Suppressor macrophage (primary cell): Measurements from ENCODE around the gene SRGAP2.
"Not testable (repeated sequence)": the region's sequence is repeated elsewhere in the genome, so short reads cannot be mapped to it uniquely, and the experiment has no call there.

ENCODE experiments used
- DNase-seq, 4 experiments: peaks; one replicate each; pipeline ENCODE4 v3.0.0-alpha.2; 2020 to 2022
- total RNA-seq, 17 experiments: gene quantifications; one replicate each; lab custom pipeline; 2026; ENCODE audit warnings: mixed read lengths in 6 of 17, inconsistent platforms in 3 of 17; lab: John Stamatoyannopoulos, UW

SRGAP2 gene
- total RNA-seq: 43.6 to 130 (median 59.5) reads per million in 17 experiments

DNA sequence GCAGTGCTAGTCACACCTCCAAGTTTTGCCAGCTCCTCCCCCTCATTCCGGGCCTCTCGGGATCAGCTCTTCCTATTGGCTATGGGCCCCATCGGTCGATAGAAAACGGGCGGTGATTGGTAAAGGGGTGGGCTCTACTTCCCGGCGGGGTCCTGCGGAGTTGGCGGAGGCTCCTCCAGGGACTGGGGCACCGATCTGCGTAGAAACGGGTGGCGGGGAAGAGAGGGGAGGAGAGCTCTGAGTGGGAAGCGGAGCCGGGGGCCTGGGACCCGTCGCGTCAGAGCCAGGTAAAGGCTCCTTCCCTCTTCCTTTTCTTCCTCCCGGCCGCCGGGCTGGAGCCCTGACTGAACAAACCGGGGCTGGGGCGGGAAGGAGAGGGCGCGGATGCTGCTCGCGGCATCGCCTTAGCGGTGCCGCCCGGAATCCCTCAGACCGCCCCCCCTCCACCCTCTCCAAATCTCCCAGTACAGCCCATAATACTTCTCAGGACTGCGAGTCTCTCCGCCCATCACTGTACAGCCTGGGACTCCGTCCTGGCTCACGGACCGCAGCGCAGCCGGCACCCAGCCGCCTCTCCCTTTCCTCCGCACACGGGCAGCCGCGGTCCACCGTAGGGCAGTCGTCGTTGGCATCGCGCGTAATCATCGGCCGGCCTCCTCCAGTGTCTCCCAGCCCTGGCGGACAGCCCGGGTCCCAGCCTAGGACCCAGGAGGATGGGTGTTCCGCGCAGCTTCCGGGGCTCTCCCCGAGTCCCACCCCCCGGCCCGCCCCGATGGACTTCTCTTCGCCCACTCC lies at the start of gene SRGAP2:
Gene SRGAP2 (plus strand): TSS at position 178 of the 795 bp plus-strand sequence. CDS start 2,430 bp downstream, outside the sequence.
- peak; percentile 23 to 59 (median 40) for DNase-seq

DNA sequence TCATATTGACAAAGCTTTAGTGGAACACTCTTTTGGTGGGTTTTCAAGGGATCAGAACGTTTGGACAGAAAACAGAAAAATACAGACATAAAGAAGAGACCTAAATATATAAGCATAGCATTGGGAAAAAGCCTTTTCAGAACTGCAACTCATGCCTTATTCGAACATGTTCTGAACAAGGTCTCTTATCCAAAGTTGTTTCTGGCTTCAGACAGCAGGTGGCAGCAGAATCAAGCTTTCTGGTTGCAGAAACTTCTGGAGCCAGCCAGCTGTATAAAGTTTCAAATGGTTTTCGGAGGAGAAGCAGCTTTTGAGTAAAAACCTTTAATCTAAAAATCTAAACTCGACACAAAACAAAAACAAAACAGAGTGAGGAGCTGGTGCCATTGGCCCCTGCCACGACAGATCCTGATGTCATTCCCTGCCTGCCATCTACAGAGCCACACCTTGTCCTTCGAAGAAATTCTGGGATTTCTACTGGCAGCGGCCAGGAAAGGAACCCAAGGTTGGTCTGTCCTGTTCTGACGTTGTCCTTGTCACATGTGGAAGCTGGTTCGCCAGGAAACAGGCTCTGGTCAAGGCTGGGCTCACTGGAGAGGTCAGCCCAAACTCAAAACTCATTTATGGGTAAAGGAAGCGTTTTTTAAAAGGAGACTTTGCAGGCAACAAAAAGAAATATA lies 35.9 kb upstream of the SRGAP2 start:
- not testable (repeated sequence) for DNase-seq

DNA sequence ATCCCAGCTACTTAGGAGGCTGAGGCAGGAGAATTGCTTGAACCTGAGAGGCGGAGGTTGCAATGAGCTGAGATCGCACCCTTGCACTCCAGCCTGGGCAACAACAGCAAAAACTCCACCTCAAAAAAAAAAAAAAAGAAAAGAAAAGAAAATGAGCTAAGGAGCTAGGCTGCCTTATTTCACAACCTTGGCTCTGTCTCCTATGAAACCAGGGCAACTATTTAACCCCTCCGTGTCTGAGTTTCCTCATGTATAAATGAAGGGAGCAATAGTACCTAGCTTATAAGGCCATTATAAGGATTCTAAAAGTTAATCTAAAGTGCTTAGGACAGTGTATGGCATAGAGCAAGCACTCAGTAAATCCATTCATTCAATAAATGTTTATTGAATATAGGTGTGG lies 33.5 kb upstream of the SRGAP2 start:
- DNase-seq: peak in 2 of 4 experiments; percentile 5 to 14

DNA sequence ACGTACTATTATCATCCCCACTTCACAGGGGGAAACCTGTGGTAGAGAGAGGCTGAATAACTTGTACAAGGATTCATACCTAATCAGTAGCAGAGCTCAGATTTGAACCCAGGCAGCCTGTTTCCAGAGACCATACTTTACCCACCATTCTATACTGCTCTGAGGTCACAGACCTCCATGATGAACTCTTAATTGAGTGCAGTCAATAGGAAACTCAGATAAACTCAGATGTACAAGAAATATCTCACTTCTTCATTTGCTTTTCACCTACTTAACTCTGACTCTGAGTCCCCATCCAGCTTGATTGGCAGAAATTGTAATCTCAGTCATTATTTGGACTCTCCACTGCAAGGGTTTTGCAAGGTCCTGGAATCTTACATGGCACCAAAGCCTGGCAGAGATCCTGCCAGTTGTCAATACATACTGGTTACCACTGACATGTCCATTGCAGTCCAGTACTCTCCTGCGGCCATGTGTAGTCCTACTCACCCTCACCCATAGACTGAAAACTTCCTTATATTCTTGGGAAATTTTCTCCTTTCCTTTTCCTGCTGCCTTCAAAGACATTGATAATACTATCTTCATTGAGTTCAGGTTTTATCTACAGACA lies 30.1 kb upstream of the SRGAP2 start:
- DNase-seq: not testable (repeated sequence)

DNA sequence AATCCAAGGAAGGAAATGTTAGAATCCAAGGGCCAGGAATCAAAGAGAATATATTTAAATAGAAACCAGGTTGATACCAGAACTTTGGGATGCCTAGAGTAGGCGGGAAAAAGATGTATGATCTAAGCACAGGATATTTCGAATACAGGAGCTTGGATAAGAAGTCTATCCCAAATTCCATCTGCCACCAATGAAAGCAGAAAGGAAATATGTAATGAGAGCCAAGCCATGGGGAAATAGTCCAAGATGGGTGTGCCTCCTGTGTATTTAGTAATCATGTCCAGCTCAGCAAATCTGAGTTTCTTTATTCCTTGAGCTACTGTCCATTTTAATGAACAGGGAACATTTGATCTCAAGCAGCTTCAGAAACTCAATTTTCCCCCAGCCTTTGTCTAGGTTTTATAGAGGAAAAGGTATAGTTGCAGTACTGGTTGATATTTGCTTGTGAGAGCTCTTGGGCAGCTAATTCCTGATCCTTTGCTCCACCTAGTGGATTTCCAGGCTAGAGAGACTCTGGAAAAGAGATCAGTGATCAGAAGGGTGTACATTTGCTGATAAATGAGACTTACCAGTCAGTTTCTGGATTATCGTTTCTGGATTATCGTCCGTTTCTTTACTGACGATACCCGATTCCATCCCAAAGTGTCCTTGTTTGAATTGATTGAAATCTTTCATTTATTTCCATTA lies 29.0 kb upstream of the SRGAP2 start:
- peak in 1 of 4 experiments; percentile 2 for DNase-seq

DNA sequence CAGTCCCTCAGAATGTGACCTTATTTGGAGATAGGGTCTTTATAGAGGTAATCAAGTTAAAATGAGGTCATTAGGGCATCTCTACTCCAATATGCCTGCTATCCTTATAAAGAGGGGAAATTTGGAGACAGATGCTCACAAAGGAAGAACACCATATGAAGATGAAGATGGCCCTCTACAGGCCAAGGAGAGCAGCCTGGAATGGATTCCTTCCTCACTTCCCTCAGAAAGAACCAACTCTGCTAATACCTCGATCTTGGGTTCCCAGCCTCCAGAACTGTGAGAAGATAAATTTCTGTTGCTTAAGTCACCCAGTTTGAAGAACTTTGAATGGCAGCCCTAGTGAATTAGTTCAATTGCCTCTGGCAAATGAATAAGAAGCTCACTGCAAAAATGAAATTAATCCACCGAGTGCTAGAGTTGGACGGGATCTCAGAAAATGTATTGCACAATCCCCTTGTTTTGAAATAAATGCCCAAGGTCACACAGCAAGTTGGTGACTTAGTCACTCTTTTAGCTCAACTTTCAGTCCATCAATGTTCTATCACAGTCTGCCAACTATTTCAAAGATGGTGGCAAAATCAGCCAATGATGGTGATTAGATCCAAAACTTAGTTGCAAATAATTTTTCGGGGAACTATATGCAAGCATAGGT lies 27.8 kb upstream of the SRGAP2 start:
- DNase-seq: peak; percentile 44 to 61 (median 58)

DNA sequence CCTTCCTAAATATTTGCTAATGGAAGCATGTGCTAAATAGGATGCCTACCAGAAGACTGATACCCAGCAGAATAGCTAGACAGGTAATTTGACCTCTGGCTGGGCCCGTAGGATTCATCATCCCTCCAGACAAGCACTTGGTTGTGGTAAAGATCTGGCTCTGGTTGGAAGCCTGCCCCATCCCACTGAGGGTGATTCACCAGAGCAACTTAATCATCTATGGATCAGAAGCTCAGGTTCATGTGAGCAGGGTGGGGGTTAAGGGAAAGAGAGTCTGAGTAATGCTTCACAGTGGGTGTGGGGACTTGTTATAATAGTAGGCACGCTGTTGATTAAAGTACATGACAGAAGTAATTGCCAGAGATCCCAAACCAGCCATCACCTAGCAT lies 27.2 kb upstream of the SRGAP2 start:
- not testable (repeated sequence) for DNase-seq

DNA sequence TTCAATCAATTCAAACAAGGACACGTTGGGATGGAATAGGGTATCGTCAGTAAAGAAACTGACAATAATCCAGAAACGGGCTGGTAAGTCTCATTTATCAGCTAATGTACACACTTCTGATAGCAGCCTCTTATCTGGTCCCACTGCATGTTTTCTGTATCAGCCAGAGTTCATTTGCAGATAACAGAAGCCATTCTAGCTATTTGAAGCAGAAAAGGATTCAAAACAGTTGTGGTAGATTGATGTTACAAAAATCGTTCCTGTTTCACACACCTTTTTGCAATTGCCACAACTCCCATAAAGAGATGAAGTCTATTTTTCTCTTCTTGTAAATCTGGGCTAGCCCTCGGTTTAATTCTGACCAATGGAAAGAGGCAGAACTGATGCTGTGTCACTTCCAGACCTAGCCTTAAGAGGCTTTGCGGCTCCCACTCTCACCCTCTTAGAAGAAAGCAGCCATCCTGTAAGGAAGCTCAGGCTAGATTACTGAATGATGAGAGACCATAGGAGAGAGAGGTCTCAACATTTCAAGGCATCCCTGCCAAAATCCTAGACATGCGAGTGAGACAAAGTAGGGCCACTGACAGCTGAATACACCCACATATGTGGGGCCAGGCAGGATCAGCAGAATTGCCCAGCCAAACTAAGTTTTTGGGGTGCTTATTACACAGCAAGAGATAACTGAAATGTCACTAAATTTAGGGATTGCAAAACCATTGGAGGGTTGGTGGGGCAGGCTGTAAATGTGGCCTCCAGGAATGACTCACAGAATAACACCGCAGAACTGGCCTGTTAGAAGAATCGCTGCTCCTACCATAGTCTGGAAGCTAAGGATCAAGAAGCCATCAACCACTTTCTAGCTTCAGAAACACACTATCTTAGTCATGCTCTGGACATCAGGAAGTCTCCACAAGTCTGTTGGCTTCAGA lies 25.0 kb upstream of the SRGAP2 start:
- DNase-seq: peak; percentile 3 to 34 (median 29)

DNA sequence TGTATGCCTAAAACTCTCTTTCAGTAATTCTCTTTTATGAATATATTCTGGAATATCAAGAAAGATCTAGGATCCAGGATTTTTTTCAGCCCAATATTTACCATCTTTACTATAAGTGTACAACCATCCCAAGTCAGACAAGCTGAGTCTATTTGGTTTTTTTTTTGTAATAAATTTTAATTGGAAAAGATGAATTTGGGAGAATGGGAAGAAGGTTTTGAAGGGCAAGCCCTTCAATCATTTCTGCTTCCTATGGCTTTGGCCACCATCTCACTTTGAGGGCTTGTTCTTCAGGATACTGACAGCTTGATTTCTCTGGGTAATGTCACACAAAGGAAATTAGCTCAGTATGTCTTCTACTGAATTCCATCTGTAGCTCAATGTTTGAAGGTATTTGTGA lies 23.7 kb upstream of the SRGAP2 start:
- not testable (repeated sequence) for DNase-seq

DNA sequence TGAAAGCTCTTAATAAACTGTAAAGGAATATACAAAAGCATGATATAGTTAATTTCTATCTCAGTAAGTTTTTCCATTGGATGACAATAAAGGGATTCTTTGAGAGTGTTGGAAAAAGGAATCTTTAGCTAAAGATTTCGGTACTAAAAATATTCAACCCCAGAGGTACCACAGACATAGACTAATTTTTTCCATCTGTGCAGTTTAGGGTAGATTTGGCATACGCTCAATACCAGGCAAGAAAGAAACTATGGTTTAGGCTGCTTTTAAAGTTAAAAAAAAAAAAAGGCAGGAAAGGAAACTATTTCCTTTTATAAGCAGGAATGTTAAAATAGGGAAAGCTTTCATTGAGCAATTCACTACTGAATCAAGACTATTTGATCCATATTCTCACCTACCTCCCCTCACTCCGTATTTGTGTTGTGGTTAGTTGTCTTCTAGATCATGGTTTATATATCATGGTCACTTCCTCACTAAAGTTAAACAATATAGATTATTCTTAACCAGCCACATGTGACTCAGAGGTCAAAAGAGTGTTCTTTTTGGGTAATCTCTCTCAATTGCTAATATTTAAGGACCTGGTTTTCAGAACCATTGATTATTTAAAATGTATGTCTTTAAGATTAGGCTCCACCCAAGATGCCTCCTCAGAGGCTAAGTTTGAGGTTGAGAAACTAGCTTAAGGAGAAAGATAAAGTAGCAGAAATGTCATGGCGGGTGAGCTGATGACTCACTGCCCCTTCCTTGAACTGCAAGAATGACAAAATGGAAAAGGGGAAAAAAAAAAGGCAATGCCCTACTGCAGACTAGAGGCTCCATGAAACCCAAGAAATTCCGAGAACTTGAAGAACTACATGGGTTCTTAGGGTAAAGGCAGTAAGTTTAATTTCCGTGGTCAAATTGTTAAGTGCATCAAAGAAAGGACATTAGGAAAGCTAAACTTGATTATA lies 20.7 kb upstream of the SRGAP2 start:
- peak in 3 of 4 experiments; percentile 20 to 51 (median 32) for DNase-seq

DNA sequence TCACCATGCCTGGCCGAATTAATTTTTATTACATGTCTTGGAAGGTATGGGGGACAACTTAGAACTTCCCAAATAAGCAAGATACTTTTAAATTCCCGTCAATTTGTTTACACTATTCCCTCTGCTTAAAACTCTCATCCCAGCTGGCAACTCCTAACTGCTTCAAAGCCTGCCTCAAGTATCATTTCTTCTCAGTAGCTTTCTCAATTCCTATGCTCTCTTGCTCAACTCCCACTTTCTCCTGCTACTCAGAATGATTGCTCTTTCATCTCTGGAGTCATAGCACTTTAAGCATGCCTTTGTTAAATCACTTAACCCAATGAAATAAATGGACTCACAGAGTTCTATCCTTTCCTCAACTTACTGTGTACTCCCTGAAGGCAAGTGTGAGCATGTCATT lies 19.6 kb upstream of the SRGAP2 start:
- DNase-seq: peak in 2 of 4 experiments; percentile 17 to 38

DNA sequence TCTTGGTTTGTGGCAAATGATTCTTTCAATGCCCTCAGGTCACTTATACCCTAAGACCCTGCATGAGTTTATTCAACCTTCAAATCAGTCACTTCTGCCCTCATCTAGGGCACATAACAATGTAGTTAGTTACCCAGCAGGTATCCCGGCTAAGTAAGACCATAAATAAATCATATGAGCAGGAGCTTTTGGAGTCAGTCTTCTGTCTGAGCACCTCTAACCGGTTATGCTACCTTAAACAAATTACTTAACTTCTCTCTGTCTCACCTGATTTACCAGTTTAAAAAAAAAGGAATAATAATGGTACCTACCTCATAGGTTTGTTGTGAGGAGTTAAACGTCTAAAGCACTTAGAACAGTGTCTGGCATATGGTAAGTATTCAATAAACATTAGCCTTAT lies 17.6 kb upstream of the SRGAP2 start:
- DNase-seq: not testable (repeated sequence)

DNA sequence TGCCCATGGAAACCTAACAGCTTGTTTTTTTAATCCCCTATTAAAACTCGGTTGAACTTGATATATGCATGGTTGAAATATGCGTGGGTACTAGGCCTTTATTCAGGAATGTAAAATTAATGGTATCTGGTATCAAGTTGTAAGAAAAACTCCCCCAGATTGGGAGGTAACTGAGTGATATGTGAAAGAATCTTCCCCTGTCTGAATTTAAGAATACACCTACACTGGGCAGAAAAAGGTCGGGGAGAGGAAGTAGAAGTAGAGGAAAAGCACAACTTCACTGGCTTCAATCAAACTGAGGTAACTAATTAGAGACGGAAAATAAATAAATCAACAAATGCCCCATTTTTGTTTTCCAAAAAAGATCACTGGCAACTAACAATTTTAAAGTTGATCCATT lies 16.5 kb upstream of the SRGAP2 start:
- not testable (repeated sequence) for DNase-seq

DNA sequence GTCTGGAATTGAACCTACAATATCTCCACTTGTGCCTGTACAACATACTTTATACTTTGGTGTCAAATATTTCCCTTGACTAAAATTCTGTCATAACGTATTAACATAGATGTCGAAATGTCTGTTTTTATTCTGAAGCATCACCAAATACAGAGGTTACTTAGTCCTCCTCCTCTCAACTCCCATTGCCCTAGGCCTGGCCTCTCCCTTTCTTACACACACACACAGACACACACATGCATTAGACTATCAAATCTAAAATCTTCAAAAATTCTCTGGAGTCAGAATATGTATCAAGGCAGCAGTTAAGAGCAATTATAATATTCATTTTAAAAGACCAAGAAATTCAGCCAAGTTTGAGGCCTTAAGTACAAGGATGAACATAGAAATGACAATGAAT lies 8.2 kb upstream of the SRGAP2 start:
- DNase-seq: not testable (repeated sequence)

DNA sequence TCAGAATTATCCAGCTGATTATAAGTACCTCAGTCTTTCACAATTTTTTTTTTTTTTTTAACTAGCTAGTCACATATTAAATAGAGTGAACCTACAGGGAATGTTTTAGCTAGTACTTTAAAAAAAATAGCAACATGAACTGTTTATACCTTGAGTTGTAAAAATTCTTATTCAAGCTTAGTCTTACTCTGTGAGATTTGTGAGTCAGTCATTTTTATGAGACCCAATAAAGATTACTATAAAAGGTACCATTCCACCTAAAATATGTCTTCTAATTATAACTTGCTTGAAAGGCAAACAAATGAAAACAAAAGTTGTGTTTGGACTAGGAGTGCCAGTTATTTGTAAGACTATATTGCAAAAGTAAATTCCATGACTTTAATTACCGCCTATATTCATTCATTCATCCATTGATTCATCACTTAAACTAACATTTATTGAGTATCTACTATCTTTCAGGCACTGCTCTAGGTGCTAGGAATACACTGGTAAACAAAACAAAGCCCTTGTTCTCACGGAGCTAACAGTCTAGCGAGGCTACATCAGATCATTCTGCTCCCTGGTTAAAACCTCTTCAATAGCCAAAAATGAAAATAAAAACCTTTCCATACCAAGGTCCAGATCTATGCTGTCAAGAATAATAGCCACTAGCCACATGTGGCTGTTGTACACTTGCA lies 6.5 kb upstream of the SRGAP2 start:
- DNase-seq: not testable (repeated sequence)

DNA sequence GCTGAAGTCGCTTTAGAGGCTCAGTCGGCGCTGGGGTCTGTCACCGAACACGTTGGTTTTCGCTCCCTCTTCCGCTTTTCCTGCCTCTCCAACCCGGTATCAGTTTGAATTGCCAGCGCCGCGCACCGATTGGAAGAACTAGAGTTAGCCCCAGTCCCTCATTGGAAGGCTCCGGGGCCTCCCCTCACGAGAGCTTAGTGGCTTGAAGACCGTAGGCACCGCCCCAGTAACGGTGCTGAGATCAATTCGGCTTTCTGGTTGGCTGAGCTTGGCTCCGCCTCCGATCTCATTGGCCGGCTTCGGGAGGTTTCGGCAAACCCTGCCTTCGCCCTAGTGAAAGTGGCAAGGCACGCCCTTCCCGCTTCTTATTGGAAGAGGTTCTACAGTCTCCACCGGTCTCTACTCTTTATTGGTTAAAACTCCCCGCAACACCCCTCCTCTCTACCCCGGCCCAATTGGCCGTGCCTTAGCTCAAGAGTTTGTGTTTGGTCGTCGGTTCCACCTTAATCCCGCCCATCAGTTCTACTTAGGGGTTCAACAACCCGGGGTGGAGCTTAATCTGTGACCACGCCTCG lies 465 bp upstream of the SRGAP2 start, which contains the start of gene FAM72A:
Gene FAM72A (minus strand): TSS at position 51 of the 575 bp plus-strand sequence. CDS start 814 bp downstream, outside the sequence.
- DNase-seq: peak; percentile 98 to 99 (median 98)

DNA sequence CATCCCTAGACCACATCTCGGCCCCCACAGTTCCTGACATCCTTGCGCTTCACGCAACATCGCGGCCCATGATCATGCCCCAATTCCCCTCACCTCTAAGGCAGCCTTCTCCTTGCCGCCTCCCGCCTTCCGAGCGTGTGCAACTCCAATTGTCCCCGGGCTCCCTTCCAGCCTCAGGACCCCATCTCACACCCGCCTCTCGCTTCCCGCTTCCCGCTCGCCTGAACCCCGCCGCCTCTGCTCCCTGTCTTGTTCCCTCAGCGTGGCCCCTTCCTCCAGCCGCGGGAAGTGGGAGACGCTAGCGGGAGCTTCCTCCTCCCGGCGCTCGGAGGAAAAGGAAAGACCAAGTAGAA lies 794 bp downstream of the SRGAP2 start:
- DNase-seq: not testable (repeated sequence)

DNA sequence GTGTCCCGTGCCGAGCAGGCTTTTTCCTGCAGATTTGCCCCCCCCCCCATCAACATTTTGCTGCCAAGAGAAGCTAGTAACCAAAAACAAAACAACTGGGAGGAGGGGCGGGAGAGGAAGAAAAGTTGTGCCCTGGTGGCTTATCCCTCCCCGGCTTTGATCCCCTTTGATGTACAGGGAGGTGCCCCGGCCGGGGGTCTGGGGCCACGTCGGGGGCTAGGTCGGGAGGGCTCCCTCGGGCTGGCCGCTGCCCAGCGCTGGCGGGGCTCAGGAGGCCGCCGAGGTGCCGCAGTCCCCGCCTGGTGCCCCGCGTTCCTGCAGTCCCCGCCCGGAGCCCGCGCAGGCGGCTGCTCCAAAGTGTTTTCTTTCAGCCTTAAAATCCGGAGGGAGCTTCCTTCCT lies 1.5 kb downstream of the SRGAP2 start:
- peak in 2 of 4 experiments; percentile 7 to 9 for DNase-seq

DNA sequence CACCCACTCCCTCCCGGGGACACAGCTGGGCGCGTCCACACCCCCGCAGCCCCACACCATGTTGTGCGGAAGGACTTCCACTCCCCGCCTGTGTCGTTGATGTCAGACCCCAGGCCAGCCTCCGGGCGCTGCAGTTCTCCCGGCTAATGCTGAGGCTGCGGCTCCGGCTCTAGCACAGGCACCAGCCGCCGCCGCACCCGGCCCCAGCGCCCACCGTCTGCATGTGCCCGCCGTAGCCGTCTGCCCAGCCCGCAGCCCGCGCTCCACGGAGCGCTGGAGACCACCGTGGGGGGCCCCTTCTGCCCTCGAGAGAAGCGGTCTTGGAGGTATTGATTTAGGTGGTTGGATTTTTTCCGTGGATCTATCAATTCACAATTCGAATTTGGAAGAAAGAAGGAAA lies 2.2 kb downstream of the SRGAP2 start:
- DNase-seq: not testable (repeated sequence)
